Transverse colon (tissue), 3 donors: Measurements from ENCODE around the gene OBSCN.

Source experiments
- EP300 ChIP-seq: sonication (generic); formaldehyde crosslinking; IDR thresholded peaks from one replicate; pipeline ENCODE4 v1.6.1; 2017; ENCODE audit warnings: antibody characterized with exemption, low read depth
- POLR2A ChIP-seq: fragments of 450-650 bp; IDR thresholded peaks from one replicate; pipeline ENCODE4 v1.6.1; 2016; ENCODE audit warnings: antibody characterized with exemption, mild to moderate bottlenecking, moderate library complexity
- TF ChIP-seq, protein P1 (sequence below), 5 experiments: fragments of 200-600 bp in 3 of 5; fragments of 450-650 bp in 2 of 5; sonication (generic) in 3 of 5; IDR thresholded peaks; 1 replicate in 2 of 5; 2 replicates in 3 of 5; pipeline ENCODE4 v1.5.1; 2016 to 2017; ENCODE audit warnings: antibody characterized with exemption in 5 of 5, inconsistent platforms in 3 of 5, mild to moderate bottlenecking in 2 of 5, moderate library complexity in 1 of 5

DNA sequence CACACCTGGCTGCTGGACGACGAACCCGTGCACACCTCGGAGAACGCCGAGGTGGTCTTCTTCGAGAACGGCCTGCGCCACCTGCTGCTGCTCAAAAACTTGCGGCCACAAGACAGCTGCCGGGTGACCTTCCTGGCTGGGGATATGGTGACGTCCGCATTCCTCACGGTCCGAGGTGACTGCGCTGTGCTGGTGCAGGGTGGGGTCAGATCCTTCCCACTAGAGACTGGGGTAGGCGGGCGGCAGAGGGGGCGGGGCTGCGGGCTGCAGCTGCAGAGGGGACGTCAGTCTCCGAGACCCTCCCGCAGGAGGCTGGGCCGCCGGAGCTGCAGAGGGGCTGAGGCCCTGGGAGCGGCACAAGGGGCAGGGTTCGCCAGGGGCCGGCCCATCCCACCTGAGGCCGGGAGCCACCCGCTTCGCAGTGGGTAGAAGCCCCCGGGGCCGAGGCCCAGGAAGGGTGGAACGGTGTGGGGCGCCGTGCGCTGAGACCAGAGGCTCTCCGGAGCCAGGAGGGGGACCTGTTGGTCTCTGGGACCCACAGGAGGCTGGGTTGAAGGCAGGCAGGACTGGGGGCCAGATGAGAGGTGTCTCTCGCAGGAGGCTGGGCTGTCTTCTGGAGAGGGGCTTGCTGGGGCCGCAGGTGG lies 108.2 kb downstream of the OBSCN start:
- TF ChIP-seq POLR2A (no peak), EP300 (no peak)
- TF ChIP-seq, protein P1, sequence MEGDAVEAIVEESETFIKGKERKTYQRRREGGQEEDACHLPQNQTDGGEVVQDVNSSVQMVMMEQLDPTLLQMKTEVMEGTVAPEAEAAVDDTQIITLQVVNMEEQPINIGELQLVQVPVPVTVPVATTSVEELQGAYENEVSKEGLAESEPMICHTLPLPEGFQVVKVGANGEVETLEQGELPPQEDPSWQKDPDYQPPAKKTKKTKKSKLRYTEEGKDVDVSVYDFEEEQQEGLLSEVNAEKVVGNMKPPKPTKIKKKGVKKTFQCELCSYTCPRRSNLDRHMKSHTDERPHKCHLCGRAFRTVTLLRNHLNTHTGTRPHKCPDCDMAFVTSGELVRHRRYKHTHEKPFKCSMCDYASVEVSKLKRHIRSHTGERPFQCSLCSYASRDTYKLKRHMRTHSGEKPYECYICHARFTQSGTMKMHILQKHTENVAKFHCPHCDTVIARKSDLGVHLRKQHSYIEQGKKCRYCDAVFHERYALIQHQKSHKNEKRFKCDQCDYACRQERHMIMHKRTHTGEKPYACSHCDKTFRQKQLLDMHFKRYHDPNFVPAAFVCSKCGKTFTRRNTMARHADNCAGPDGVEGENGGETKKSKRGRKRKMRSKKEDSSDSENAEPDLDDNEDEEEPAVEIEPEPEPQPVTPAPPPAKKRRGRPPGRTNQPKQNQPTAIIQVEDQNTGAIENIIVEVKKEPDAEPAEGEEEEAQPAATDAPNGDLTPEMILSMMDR (IDR thresholded peaks at IDR 0.05): no peak
